OCI-M2 (cell line): ENCODE measurements around the gene PAQR9.
A peak's percentile ranks its signal among the peaks of the same experiment; 100 is the strongest.
"Not testable (repeated sequence)": the region's sequence is repeated elsewhere in the genome, so short reads cannot be mapped to it uniquely, and the experiment has no call there.

Experiments used
- DNase-seq: peaks from one replicate; lab custom pipeline; 2025; ENCODE audit not compliant: unreplicated experiment; lab: John Stamatoyannopoulos, UW

The PAQR9 gene

GRCh38 chr3:142963516-142964448 lies at the start of gene PAQR9:
TSS of gene PAQR9 (minus strand) at chr3:142963674. CDS start at chr3:142963336, 338 bp downstream.
- DNase-seq = no peak

- no peak for DNase-seq
These were observed 48.2 kb upstream of the PAQR9 start for GRCh38 chr3:143011705-143012104.

GRCh38 chr3:143010024-143010423 lies 46.5 kb upstream of the PAQR9 start:
- DNase-seq = no peak

- DNase-seq = no peak
These were observed 41.3 kb upstream of the PAQR9 start for GRCh38 chr3:143004823-143005222.

- no peak for DNase-seq
These were observed 39.3 kb upstream of the PAQR9 start for GRCh38 chr3:143002727-143003126.

- peak; percentile 30 for DNase-seq
These were observed 38.7 kb upstream of the PAQR9 start for GRCh38 chr3:143002083-143002712.

- peak; percentile 71 for DNase-seq
These were observed 38.1 kb upstream of the PAQR9 start, which contains the start of gene U2SURP for GRCh38 chr3:143001369-143002082. TSS of gene U2SURP (plus strand) at chr3:143001570. CDS start at chr3:143001629, 59 bp downstream.

- DNase-seq = no peak
These were observed 37.5 kb upstream of the PAQR9 start for GRCh38 chr3:143001034-143001368.

GRCh38 chr3:143000528-143000927 lies 37.1 kb upstream of the PAQR9 start:
- no peak for DNase-seq

- DNase-seq = peak; percentile 11
These were observed 36.4 kb upstream of the PAQR9 start for GRCh38 chr3:142999881-143000280.

- DNase-seq = no peak
These were observed 35.0 kb upstream of the PAQR9 start for GRCh38 chr3:142998439-142998838.

- no peak for DNase-seq
These were observed 33.9 kb upstream of the PAQR9 start for GRCh38 chr3:142997330-142997729.

- no peak for DNase-seq
These were observed 30.5 kb upstream of the PAQR9 start for GRCh38 chr3:142993958-142994442.

- no peak for DNase-seq
These were observed 28.8 kb upstream of the PAQR9 start for GRCh38 chr3:142992323-142992722.

- DNase-seq = no peak
These were observed 27.2 kb upstream of the PAQR9 start for GRCh38 chr3:142990721-142991120.

GRCh38 chr3:142988826-142989225 lies 25.4 kb upstream of the PAQR9 start:
- DNase-seq = not testable (repeated sequence)

GRCh38 chr3:142988221-142988620 lies 24.7 kb upstream of the PAQR9 start:
- not testable (repeated sequence) for DNase-seq

GRCh38 chr3:142987707-142988106 lies 24.2 kb upstream of the PAQR9 start:
- DNase-seq = no peak

- no peak for DNase-seq
These were observed 23.7 kb upstream of the PAQR9 start for GRCh38 chr3:142987080-142987700.

- no peak for DNase-seq
These were observed 20.8 kb upstream of the PAQR9 start for GRCh38 chr3:142984255-142984654.

GRCh38 chr3:142983318-142983717 lies 19.8 kb upstream of the PAQR9 start:
- DNase-seq = no peak
